ENCODE measurements around the gene SCN8A. TPM values are rescaled to one million over a fixed set of nuclear protein-coding genes. Genes with fewer than 3 reads are reported as not detected.
"Not testable (repeated sequence)": the region's sequence is repeated elsewhere in the genome, so short reads cannot be mapped to it uniquely, and the experiment has no call there.

SCN8A gene
- polyA plus RNA-seq (2013, experiment 1 of 2; ENCODE audit: insufficient read length) = 5.8 TPM
- 4.4 TPM for polyA plus RNA-seq (2013, experiment 2 of 2; ENCODE audit: insufficient read length)

- DNase-seq = peak; percentile 66
These were observed at the start of gene SCN8A for GRCh38 chr12:51591016-51591901. Gene SCN8A, plus strand, starts transcription at chr12:51591233. Its CDS starts 71,585 bp downstream, at chr12:51662818.

GRCh38 chr12:51546097-51546496 lies 44.9 kb upstream of the SCN8A start:
- no peak for DNase-seq

- no peak for DNase-seq
These were observed 43.4 kb upstream of the SCN8A start for GRCh38 chr12:51547606-51548005.

GRCh38 chr12:51548241-51548640 lies 42.8 kb upstream of the SCN8A start:
- DNase-seq = no peak

GRCh38 chr12:51549637-51550036 lies 41.4 kb upstream of the SCN8A start:
- DNase-seq = peak; percentile 54

DNA sequence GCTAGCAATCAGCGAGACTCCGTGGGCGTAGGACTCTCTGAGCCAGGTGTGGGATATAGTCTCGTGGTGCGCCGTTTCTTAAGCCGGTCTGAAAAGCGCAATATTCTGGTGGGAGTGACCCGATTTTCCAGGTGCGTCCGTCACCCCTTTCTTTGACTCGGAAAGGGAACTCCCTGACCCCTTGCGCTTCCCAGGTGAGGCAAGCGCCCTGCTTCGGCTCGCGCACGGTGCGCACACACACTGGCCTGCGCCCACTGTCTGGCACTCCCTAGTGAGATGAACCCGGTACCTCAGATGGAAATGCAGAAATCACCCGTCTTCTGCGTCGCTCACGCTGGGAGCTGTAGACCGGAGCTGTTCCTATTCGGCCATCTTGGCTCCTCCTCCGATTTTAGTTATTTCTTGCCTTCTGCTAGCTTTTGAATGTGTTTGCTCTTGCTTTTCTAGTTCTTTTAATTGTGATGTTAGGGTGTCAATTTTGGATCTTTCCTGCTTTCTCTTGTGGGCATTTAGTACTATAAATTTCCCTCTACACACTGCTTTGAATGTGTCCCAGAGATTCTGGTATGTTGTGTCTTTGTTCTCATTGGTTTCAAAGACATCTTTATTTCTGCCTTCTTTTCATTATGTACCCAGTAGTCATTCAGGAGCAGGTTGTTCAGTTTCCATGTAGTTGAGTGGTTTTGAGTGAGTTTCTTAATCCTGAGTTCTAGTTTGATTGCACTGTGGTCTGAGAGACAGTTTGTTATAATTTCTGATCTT lies 22.6 kb upstream of the SCN8A start:
- DNase-seq = not testable (repeated sequence)

- DNase-seq = no peak
These were observed 11.6 kb upstream of the SCN8A start for GRCh38 chr12:51579321-51579850.

DNA sequence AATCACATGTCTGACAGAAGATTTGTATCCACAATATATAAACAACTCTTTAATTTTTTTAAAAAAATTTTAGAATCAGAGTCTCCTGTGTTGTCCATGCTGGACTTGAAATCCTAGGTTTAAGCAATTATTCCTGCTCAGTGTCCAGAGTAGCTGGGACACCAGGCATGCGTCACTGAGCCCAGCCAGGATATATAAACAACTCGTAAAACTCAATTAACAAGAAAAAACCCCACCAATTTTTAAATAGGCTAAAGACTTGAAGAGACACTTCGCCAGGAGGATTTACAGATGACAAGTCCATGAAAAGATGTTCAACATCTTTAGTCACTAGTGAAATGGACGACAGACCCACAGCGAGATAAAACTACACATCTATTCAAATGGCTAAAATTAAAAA lies 2.0 kb upstream of the SCN8A start:
- no peak for DNase-seq

DNA sequence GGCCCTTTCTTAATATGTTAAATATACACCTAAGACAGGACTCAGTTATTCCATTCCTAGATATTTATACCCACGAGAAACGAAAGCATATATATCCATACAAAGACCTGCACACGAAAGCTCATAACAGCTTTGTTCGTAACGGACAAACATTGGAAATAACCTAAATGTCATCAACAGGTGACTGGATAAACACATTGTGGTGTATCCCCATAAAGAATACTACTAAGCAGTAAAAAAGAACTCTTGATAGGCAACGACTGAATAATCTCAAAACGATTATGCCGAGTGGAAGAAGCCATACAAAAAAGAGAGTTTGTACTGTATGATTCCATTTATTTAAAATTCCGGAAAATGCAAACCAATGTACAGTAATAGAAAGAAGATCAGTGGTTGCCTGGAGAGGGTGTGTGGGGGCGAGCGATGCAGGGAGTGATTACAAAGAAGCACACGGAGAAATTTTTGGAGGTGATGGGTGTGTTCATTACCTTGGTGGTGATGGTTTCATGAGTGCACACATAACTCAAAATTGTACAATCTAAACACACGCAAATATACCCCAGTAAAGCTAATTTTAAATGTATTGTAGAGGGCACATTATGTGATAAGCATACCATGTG lies 1.4 kb upstream of the SCN8A start:
- DNase-seq = no peak

DNA sequence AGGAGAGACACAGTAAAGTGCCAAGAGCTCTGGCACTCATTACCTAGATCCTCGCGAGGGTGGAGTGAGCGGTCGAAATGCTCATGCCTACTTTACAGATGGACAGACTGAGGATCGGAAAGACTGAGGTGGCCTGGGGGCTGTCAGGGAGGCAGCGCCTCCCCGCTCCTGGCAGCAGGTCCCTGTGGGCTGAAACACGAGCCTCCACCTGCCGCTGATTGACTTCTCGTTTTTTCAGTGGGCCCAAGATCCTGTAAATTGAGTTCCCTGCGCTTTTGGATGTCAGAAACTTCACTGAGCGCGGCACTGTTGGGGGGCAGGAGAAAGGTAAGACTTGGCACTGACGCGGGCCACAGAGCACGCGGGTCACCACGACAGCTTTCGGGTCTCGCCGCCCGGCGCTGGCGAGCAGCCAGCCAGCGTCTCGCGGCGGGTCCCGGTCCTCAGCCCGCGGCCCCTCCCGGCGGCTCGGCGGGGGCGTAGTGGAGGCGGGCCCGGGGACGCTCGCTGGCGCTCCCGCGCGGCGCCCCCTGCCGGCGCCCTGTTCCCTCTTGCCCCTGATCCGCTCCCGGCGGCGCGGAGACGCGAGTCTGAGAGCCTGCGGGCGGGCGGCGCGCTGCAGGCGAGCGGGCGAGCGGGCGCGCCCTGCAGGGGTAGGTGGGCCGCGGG lies 552 bp upstream of the SCN8A start:
- DNase-seq = peak; percentile 83

- DNase-seq = peak; percentile 92
These were observed 1.1 kb downstream of the SCN8A start for GRCh38 chr12:51592034-51592705.

DNA sequence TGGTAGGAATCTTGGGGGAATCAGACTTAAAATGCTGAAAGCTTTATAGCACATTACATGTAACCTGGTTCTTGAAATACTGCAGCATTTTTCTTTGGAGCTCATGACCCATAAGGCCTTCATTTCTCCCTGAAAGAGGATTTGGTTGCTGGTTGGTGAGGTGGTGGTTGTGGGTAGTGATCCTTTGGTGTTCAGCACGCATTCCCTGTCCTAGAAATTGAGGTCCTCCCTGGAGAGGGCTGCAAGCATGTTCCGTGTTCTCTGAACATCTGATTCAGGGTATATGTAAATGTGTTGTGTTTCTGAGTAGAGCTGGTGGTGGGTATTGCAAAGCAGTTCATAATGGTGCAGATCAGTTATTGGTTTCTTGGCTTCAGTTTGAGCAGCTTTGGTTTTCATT lies 2.0 kb downstream of the SCN8A start:
- no peak for DNase-seq

- DNase-seq = peak; percentile 71
These were observed 2.5 kb downstream of the SCN8A start for GRCh38 chr12:51593539-51593938.

- no peak for DNase-seq
These were observed 7.1 kb downstream of the SCN8A start for GRCh38 chr12:51598156-51598555.

GRCh38 chr12:51600721-51601120 lies 9.7 kb downstream of the SCN8A start:
- DNase-seq = no peak

DNA sequence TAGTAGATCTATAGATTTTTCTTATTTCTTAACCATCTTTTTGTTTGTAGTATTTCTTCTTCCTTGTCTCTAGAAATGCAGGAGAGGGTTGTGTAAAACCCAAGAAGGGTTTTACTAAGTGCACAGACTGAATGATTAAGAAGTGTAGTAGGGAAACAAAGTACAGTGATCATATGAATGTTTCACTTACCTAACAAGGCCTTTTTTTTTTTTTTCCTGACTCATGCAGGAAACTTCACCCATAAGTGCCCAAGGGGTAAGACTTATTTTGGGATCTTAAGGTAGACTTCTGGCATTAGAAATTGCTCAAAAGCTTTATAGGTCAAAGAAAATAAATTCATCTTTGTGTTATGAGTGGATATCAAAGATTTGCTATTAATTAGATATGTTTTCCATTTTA lies 10.2 kb downstream of the SCN8A start:
- DNase-seq = no peak

- DNase-seq = not testable (repeated sequence)
These were observed 14.9 kb downstream of the SCN8A start for GRCh38 chr12:51605896-51606295.

DNA sequence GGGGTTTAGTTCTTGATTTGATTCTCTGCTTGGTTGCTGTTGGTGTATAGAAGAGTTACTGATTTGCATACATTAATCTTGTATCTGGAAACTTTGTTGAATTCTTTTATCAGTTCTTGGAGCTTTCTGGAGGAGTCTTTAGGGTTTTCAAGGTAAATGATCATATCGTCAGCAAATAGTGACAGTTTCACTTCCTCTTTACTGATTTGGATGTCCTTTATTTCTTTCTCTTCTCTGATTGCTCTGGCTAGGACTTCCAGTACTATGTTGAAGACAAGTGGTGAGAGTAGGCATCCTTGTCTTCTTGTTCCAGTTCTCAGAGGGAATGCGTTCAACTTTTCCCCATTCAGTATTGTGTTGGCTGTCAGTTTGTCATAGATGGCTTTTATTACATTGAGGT lies 16.2 kb downstream of the SCN8A start:
- not testable (repeated sequence) for DNase-seq

- peak; percentile 61 for DNase-seq
These were observed 29.4 kb downstream of the SCN8A start for GRCh38 chr12:51620448-51620847.

GRCh38 chr12:51621156-51621922 lies 30.3 kb downstream of the SCN8A start:
- DNase-seq = no peak

GRCh38 chr12:51622564-51622963 lies 31.5 kb downstream of the SCN8A start:
- DNase-seq = peak; percentile 76
